ENCODE results near the gene ARHGAP25.

Gene ARHGAP25

DNA sequence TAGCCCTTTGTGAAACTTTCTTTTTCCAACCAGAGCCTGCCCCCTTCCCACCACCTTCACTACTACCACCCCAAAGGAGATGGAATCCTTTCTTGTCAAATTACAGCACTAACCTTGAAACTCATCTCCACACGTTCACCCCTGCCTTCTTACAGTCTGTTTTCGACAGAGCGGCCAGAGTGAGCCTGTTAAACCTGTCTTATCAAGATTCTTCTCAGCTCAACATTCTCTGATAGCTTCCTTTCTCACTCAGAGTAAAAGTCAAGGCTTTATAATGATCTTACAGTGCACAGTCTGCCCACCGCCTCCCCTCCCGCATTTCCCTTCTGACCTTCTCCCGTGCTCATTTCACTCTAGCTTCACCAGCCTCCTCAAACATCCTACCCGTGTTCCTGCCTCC is 56.0 kb downstream of the ARHGAP25 start:
- TF ChIP-seq, protein P1, sequence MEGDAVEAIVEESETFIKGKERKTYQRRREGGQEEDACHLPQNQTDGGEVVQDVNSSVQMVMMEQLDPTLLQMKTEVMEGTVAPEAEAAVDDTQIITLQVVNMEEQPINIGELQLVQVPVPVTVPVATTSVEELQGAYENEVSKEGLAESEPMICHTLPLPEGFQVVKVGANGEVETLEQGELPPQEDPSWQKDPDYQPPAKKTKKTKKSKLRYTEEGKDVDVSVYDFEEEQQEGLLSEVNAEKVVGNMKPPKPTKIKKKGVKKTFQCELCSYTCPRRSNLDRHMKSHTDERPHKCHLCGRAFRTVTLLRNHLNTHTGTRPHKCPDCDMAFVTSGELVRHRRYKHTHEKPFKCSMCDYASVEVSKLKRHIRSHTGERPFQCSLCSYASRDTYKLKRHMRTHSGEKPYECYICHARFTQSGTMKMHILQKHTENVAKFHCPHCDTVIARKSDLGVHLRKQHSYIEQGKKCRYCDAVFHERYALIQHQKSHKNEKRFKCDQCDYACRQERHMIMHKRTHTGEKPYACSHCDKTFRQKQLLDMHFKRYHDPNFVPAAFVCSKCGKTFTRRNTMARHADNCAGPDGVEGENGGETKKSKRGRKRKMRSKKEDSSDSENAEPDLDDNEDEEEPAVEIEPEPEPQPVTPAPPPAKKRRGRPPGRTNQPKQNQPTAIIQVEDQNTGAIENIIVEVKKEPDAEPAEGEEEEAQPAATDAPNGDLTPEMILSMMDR (conservative IDR thresholded peaks at IDR 0.05), result no peak
- TF ChIP-seq ZFX (IDR thresholded peaks at IDR 0.05), result no peak
- no peak overlapping the region for H3K27ac ChIP-seq

DNA sequence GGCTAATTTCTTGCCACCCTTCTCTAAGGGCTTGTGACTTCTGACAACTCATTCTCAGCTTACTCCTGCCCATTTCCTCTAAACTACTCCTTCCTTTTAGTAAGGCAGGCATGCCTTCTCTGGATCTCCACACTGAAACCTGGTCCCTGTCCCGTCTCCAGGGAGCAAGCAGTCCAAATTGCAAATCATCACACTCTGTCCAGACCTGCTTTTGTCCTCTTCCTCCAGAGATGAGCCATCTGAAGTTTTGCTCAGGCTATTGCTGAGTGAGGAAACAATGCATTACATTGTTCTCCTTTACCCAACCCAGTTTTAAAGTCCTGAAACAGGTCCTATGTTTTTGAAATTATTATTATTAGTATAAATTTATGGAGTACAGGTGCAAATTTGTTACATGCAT is 57.3 kb downstream of the ARHGAP25 start:
- TF ChIP-seq, protein P1 (conservative IDR thresholded peaks at IDR 0.05), result no peak
- no peak for TF ChIP-seq ZFX (IDR thresholded peaks at IDR 0.05)
- no peak overlapping the region for H3K27ac ChIP-seq

DNA sequence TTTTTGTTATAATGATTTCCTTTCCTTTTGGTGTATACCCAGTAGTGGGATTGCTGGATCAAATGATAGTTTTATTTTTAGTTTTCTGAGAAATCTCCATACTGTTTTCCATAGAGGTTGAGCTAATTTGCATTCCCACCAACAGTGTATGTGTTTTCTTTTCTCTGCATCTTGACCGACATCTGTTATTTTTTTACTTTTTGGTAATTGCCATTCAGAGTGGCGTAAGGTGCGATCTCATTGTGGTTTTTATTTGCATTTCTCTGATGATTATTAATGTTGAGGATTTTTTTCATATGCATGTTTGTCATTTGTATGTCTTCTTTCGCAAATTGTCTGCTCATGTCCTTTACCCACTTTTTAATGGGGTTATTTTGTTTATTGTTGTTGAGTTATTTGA is 58.1 kb downstream of the ARHGAP25 start:
- no peak overlapping the region for H3K27ac ChIP-seq
- TF ChIP-seq, protein P1 (conservative IDR thresholded peaks at IDR 0.05), result no peak
- no peak for TF ChIP-seq ZFX (IDR thresholded peaks at IDR 0.05)

DNA sequence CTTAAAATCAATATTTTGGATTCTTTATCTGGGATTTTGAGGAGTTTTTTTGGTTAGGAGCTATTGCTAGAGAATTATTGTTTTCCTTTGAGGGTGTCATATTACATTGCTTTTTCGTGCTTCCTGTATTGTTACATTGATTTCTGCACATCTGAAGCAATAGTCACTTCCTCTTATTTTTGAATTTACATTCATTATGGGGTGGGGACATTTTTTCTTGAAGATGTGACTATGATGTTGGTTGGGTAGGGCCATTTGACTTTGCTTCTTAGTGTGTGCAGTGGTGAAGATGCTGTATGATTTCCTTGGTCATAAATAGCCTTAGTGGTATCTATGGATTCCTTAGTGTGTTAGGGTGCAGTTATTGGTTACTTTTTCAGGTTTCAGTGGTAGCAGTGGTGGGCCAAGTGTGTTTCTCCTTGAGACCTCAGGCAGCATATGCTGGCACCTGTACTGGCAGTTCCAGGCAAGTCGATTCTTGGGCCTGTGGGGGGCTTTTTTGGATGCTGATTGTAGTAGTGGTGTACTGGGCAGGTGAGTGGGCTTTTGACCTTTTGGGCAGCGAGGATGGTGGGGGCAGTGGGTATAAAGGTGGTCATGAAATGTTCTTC is 61.8 kb downstream of the ARHGAP25 start:
- no peak overlapping the region for H3K27ac ChIP-seq
- TF ChIP-seq ZFX (IDR thresholded peaks at IDR 0.05), result no peak
- TF ChIP-seq, protein P1 (conservative IDR thresholded peaks at IDR 0.05), result no peak

DNA sequence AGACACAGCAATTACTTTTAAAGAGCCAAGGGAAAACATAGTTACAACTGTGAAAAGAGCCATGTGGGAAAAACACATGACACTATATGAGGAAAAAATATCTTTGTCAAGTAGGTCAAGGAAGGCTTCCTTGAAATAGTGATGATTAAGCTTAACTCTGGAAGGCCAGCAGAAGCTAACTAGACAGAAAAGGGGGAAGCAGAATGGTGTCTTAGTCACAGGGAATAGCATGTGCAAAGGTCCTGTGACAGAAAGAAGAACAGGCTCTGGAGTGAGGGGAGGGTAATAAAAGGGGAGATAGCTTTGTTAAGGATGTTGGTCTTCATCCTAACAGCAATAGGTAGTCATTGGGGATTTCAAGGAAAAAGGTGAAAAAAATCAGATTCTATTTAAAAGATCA is 64.0 kb downstream of the ARHGAP25 start:
- H3K27ac ChIP-seq, result no peak overlapping the region
- no peak for TF ChIP-seq ZFX (IDR thresholded peaks at IDR 0.05)
- TF ChIP-seq, protein P1 (conservative IDR thresholded peaks at IDR 0.05), result no peak

DNA sequence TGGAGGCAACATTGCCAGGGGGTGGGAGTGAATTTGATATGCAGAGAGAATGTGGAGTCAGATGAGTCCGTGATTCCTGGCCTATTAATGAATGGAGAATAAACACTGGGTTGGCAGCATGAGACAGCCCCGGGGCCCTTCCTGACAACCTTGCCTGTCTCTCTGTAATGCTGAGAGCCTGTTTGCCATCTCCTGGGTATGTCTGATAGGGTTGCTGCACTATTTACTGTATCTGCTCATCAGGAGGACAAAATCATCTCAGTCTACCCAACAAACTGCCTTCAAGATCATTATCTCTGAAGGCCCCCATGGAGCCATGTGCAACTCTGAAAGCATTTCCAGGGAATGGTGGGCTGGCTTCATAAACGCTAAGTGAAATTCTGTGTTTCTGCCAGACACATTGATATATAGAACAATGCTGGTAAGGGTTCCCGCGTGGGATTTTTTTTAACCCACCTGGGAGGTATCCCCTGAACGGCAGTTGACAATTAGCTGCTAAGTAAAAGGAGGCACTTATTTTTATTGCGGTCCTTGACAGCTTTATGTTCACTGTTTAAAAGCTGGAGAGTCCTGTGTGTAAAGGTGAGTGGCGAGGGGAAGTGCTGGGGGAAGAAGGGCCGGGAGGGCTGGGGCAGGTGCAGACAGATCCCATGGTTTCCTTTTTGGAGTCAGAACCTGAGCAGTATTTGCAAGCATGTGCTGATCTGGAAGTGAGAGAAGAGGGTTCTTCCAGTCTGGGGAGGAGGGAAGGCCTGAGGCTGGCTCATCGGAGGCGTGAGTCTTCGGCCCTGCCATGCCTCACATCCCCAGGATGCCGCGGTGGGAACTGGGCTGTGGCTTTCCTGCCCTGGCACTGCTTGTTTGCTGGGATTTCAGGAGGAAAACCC is 64.8 kb downstream of the ARHGAP25 start:
- H3K27ac ChIP-seq, result no peak overlapping the region
- TF ChIP-seq, protein P1 (conservative IDR thresholded peaks at IDR 0.05), result no peak
- TF ChIP-seq ZFX (IDR thresholded peaks at IDR 0.05), result no peak

DNA sequence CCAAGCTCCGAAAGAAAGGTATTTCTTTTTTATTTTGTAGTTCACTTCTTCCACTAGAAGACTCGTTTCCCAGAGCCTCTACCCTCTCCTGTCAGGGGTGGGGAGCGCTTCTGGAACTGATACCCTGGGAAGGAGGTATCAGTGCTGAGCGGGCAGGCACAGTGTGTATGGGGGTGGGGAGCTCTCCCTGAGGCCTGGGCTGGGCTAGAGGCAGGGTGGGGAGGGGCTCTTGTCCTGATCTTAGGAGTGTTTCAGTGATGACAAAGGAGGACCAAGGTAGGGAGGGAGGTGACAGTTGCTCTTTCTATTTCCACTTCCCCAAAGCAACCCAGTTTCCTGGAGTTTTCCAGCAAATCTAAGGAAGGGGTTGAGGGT is 65.4 kb downstream of the ARHGAP25 start:
- TF ChIP-seq ZFX (IDR thresholded peaks at IDR 0.05), result no peak
- TF ChIP-seq, protein P1 (conservative IDR thresholded peaks at IDR 0.05), result no peak
- H3K27ac ChIP-seq, result no peak overlapping the region

All from C4-2B (cell line).